B cell (primary cell): ENCODE results near the gene PARP3.

Experiments
- CTCF ChIP-seq: fragments of 200-600 bp; IDR thresholded peaks from one replicate; pipeline ENCODE4 v1.8.0; 2022; ENCODE audit warnings: antibody characterized with exemption, mild to moderate bottlenecking
- EZH2 ChIP-seq: IDR thresholded peaks from 2 replicates; pipeline ENCODE4 v1.6.1; 2012; ENCODE audit warnings: borderline replicate concordance, low read depth, mild to moderate bottlenecking, moderate library complexity, low read length; ENCODE audit not compliant: insufficient read depth, poor library complexity, severe bottlenecking

GRCh38 chr3:51994530-51994929 is 52.4 kb downstream of the PARP3 start:
- no peak for TF ChIP-seq CTCF
- TF ChIP-seq EZH2, result no peak
